COR-L47 (cell line): Measurements from ENCODE around the gene S1PR5.
"Not testable (repeated sequence)": the region's sequence is repeated elsewhere in the genome, so short reads cannot be mapped to it uniquely, and the experiment has no call there.

Experiments used
- DNase-seq: peaks from one replicate; lab custom pipeline; 2025; lab: John Stamatoyannopoulos, UW

The S1PR5 gene, protein sequence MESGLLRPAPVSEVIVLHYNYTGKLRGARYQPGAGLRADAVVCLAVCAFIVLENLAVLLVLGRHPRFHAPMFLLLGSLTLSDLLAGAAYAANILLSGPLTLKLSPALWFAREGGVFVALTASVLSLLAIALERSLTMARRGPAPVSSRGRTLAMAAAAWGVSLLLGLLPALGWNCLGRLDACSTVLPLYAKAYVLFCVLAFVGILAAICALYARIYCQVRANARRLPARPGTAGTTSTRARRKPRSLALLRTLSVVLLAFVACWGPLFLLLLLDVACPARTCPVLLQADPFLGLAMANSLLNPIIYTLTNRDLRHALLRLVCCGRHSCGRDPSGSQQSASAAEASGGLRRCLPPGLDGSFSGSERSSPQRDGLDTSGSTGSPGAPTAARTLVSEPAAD

DNA sequence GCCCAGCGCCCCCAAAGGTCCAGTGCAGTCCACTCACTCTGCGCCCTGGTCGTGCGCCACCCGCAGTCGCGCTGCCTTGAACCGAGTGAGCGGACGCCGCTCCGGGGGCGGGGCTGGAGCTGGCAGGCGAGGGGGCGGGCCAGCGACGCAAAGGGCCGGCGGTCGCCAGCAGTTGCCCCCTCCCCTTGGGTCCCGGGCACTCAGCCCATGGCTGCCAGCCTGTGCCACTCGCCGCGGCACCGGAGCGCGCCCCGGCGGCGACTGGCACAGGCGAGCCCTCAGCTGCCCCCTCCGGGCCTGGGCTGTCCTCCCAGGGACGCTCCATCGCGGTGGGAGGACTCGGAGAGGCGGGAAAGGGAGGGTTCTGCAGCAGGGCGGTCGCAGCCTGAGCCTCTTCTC is at the start of gene S1PR5:
S1PR5 (minus strand) TSS at position 87 of the 399 bp plus-strand sequence. CDS start 2,436 bp downstream, outside the sequence.
- DNase-seq = peak; percentile 25

DNA sequence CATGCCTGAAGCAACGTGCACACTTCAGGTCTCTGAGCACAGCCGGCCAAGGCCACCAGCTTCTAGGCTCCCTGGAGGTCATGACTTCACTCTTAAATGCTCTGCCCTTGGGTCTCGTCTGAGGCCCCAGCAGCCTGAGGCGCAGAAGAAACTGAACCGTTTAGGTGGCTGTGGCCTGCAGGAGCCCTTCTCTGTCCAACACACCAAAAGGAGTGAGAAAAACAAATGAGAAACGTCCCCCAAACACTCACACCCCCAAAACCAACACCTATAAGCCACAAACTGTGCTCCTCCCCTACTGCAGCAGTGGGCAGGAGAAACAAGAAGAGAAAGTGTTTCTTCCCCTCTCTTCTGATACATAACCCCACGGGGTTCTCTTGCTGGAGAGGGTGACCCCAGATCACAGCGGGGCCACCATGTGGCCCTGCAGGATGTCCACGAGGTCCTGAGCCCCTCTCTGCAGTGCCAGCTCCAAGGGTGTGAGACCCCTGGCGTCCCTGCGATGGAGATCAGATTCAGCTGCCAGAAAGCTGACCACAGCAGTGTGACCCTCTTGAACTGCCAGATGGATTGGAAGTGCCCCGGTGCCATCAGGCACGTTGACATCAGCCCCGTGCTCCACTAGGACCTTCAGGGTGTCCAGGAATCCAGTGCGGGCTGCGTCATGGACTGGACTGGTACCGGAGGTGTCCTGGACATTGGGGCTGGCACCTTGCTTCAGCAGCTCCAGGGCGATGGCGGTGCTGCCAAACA is 49.6 kb upstream of the S1PR5 start:
- DNase-seq = no peak

DNA sequence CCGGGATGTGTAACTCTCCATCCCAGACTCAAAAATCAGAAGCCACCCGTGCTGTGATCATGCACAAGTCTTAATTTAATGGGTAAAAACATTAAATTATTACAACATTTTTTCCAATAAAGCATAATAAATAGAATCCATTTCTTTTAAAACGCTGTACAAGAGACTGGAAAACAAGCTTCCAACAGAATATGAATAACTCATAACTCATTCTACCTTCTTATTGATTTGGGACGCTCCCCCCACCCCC is 49.1 kb upstream of the S1PR5 start:
- DNase-seq = no peak

DNA sequence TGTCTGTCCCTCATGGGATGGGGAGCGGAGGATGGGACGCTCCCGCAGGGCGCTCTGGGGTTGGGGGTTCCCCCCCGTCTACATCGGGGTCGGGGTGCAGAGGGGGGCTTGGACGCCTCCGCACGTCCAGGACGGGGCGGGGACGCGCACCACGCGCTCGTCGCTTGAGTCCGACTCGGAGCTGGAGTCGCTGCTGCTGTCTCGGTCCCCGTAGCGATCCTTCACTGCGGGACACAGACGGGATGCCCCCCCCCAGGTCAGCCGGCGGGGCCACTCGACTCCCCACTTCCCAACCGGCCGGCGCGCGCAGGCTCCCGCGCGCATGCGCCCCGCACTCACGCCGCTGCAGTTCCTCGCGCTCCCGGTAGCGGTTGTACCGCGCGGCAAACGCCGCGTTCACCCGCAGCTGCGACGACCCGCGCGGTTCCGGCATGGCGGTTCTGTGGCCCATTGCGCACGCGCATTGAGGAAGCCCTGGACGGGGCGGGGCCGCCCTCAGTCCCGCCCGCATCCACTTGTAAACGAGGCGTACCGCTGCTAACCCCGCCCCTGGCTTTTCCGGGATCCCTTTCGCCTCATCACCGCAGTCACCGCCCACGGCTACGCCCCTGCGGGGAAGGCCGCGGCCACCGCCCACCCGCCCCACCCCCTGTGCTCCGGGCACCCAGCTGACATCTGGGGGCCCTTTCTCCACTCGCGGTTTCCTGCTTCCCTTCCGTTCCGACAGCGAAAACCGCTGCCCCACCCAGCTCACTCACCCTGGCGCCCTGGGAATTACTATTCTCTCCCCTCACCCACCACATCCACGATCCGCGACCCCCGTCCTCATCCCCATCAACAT is 48.5 kb upstream of the S1PR5 start, which contains the start of gene KRI1:
KRI1 (minus strand) TSS at position 444 of the 841 bp plus-strand sequence; CDS start at position 433, 11 bp downstream.
- peak; percentile 97 for DNase-seq

DNA sequence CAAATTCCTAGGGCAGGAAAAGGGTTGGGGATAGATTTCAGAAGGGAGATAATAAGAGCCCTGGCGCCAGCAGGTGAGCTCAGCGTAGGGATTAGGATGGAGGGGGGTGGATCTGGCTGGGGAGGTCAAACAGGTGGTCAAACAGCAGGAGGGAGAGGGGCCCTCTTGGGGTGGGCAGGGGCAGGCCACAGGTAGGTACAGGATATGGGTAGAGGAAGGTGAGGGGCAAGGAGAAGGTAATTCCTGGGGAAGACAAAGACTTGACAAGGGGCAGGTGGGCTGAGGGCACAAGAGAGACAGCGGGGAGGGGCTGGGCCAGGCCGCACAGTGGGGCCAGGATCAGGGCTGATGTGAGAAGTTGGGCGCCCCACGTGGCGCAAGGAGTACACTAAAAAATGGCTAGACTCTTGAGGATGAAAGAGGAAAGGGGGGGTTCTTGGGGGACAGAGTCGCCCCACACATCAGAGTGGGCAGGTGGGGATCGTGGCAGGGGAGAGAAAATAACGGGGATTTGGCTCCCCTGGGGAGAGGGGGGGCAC is 47.9 kb upstream of the S1PR5 start:
- DNase-seq = peak; percentile 39

DNA sequence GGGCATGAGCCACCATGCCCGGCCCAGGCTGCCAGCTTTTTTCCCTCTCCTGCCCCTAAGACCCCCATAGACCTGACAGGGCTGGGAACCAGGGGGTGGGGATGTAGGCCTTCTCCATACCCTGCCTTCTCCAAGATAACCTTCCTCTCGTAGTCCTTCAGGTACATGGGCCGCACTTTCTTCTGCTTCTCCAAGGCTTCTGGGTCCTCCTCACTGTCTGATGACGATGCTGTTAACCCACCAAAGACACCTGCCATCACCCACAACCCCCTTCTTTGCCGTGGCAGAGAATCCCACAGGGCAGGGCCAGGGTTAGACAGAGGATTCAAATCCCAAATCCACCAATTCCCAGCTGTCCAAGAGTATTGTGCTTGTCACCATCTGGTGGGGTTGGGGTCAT is 45.4 kb upstream of the S1PR5 start:
- no peak for DNase-seq

DNA sequence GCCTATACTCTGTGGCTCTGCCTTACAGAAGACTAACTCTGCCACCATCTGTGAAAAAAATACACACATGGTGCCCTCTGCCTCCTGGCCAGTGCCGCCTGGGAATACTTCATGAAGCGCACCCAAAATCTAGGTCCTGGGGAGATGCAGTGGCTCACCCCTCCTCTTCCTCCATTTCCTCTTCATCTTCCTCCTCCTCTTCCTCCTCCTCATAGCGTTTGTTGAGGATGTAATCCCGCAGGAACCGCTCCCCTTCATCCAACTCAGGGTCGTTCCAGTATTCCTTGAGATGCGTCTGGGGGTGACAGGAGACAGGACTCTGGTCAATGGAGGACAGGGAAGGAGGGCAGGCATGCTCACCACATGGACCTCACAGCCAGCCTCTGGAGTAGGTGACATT is 42.9 kb upstream of the S1PR5 start:
- DNase-seq = no peak

DNA sequence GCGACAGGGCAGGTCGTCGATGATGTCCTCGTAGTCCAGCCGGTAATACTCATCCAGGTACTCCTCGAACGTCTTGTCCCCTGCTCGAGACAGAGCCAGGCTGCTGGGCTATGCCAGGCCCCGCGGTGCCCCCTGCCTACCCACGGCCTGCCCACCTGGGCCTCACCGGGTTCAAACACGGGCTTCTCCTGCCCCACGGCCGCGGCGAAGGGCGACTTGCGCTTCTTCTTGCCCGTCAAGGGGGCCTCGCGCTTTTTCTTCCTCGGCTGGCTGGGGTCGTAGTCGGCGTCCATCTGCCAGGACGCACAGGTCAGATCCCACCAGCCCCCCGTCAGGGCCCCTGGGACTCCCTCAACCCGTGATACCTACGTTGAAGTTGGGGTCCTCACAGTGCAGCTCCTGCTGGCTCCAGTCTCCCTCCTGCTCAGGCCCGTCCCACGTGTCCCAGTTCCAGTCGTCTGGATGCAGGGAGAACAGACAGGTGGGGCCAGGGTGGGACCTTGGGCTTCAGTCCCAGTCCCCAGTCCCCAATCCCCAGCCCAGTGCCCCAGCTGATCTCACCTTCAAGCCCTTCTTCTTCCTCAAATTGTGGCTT is 40.5 kb upstream of the S1PR5 start:
- DNase-seq = no peak

DNA sequence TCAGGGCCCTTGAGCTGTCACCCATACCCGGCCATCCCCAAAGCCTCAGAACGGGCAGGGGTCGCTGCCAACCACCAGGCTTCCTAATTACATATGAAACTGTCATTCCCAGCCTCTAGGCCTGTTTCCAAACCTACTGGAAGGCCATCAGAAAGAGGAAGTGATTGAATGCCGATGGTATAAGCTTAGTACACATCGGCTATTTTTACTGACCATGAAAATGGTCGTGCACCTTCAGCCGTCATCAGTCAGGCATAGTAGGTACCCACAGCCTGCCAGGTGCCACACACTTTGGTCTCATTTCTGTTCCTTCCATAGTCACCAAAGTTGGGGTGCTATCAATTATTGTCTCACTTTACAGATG is 38.3 kb upstream of the S1PR5 start:
- DNase-seq = no peak

DNA sequence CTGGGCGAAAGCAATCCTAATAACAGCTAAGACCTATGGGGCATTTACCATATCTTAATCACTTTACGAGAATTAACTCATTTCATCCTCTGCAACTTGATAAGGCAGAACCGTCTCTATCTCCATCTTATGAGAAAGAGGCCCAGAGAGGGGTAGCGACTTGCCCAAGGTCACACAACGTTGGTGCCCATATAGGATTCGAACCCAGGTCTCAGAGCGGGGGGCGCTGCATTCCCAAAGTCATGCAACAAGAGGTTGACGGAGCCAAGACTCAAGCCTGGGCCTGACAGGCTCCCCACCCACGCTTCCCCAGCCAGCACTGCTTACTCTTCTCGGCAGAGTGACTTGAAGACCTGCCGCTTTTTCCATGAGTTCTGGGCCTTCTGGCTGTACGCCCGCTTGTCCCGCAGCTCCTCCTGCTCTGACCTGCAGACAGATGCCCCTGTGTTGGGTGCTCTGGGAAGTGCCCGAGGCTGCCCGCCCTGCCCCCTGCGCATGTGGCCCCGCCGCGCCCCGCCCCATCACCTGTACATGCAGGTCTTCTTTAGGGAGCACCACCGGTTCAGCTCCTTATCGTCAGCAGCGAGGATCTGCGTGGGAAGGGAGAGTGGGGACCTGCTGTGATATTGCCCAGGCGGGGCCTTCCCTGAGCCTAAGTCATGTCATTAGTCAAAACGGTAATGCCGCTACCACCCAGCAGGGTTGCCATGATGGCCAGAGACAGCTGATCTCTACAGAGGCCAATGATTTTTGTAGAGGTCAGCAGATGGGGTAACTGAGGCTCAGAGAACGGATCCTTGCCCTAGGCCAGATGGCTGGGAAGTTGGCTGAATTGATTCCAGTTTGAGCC is 37.7 kb upstream of the S1PR5 start:
- DNase-seq = no peak

DNA sequence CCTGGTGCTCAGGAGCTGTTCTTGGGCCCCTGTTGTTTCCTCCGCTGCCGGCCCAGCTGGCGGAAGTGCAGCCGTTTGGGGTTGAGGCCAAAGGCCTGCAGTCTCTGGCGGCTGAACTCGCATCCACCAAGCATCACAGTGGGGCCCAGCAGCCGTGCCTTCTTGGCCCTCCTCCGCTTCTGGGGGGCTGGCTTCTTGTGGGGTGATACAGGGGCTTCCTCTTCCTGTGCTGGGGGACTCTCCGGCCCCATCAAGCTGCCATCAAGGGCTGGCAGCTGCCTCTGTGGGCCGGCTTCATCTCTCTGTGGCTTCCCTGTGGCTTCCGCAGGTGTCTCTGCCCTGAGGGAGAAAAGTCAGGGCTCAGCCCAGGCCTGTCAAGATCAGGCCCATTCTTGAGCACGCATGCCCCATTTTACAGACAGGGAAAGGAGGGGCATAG is 36.7 kb upstream of the S1PR5 start:
- no peak for DNase-seq

DNA sequence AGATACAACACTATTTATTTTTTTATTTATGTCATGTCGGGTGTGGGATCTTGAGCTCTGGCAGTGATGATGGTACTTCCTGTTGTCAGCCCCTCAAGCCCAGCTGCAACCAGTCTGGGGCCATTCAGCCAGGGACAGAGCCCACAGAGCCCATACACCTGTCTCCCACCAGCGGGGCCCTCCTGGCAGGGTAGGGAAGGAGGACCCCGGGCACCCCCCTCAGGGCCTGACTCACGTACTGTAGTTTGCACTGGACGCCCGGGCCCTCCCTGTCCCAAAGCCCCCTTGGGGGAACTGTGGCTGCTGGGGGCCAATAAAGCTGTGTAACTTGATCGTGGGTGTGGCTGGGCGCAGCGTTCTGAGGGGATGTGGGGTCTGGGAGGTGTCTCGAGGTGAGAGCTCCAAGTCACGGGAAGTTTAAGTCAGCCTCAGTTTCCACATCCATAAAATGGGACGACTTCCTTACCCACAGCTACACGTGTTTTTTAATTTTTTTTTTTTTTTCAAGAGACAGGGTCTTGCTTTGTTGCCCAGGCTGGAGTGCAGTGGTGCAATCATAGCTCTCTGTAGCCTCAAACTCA is 35.9 kb upstream of the S1PR5 start:
- DNase-seq = no peak

DNA sequence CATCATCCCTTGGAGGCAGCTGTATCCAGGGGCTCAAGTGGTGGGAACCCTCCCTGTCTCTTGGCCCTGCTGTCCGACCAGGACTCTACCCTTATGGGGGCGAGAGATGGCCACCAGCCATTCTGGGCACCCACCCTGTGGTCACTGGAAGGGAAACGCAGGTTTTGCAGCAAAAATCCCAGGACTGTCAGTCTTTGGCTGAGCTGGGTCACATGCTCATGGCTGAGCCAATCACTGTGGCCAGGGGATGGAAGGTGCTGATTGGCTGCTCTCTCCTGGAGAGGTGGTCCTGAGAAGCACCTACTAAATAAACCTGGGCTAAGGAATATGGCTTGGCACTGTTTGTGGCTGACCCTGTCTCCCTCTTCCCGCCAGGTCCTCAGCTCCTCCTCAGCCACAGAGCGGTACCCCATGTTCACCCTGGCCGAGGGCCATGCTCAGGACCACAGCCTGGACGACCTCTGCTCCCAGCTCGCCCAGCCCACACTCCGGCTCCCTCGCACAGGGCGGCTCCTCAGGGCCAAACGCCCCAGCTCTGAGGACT is 35.3 kb upstream of the S1PR5 start:
- no peak for DNase-seq

DNA sequence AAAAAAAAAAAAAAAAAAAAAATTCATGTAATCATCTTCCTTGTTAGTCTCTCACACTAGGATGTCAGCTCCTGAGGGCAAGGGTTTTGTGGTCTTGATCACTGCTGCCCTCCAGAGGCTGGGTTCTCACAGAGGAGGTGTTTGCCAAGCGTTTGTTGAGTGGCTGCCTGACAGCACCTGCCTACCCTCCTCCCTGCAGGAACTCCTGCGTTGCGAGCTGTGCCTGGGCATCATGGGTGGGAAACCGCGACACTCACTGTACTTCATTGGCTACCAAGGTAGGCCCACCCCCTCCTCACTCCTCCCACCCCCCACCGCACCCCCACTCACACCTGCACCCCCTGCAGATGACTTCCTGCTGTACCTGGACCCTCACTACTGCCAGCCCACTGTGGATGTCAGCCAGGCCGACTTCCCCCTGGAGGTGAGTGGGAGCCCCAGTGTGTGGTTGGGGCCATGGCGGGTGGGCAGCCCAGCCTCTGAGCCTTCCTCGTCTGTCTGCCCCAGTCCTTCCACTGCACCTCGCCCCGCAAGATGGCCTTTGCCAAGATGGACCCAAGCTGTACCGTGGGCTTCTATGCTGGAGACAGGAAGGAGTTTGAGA is 34.6 kb upstream of the S1PR5 start:
- DNase-seq = no peak

DNA sequence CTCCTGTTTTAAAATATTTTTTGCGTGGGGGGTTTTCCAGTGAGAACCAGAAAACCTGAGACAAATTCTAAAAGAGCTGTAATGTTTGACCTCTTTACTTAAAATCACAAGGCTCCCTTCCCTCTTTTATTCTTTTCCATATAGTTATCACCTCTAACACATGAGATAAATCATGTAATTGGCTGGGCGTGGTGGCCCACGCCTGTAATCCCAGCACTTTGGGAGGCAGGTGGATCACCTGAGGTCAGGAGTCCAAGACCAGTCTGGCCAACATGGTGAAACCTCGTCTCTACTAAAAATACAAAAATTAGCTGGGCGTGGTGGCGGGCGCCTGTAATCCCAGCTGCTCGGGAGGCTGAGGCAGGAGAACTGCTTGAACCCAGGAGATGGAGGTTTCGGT is 33.8 kb upstream of the S1PR5 start:
- DNase-seq = not testable (repeated sequence)

DNA sequence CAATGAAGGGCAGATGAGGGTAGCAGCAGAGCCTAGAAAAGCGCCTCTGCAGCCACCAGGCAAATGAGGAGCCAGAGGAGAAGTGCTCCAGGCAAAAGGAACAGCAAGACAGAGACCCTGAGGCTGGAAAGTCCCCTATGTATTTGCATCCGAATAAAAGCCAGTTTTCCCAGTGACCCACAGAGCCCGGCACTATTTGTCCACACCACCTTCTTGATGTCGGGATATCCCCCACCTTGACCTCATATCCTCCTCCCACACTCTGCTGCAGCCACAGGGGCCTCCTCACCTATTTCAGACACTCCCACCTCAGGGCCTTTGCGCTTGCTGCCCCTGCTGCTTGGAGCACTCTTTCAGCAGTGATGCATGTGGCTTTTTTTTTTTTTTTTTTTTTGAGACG is 33.1 kb upstream of the S1PR5 start:
- DNase-seq = no peak

DNA sequence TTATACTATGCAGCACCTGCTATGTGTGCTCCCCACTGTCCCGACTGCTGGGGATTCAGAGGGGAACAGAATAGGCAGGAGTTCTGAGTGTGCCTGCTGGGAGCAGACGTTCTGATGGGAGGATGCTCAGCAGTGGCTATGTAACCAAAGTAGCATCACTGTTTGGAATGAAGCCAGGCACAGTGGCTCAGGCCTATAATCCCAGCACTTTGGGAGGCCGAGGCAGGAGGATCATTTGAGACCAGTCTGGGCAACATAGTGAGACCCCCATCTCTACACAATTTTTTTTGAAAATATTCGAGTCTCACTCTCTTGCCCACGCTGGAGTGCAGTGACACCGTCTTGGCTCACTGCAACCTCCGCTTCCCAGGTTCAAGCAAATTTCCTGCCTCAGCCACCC is 32.5 kb upstream of the S1PR5 start:
- DNase-seq = no peak

DNA sequence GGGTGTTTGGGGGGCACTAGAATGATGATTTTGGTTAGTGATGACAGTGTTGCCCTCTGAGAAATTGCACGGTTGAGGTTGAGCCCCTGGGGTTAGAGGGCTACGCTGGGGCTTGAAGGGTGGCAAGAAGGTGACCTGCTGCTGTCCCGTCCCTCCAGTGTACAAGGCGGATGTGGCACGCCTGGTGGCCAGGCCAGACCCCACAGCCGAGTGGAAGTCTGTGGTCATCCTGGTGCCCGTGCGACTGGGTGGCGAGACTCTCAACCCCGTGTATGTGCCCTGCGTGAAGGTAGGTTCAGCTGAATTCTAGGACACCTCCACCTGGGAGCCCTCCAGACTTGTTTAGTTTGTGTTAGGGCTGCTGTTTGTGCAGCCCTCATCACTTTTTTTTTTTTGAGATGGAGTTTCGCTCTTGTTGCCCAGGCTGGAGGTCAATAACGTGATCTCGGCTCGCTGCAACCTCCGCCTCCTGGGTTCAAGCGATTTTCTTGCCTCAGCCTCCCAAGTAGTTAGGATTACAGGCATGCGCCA is 31.6 kb upstream of the S1PR5 start:
- DNase-seq = no peak

DNA sequence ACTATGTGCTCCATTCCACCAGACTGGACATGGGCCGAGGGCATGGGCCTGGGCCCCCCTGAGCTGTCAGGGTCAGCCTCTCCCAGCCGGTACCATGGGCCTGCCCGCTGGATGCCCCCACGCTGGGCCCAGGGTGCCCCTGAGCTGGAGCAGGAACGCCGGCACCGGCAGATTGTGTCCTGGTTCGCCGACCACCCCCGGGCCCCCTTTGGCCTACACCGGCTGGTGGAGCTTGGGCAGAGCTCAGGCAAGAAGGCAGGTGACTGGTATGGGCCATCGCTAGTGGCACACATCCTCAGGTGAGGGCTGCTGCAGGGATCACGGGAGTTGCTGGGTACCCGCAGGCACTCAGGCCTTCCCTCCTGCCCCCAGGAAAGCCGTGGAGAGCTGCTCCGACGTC is 29.6 kb upstream of the S1PR5 start:
- no peak for DNase-seq

DNA sequence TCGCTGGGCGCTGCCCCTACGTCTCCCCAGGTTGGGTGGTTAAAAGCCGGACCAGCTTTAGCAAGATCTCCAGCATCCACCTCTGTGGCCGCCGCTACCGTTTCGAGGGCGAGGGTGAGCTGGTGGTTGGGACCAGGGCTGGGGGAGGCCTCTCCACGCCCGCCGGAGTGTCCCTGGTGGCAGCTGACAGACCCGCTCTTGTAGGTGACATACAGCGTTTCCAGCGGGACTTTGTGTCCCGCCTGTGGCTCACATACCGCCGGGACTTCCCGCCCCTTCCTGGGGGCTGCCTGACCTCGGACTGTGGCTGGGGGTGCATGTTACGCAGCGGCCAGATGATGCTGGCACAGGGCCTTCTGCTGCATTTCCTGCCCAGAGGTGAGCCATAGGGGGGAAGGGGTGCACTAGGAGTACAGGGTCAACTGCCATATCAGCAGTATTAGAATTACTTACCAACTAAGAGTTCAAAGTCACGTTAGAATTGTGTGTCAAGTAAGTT is 27.6 kb upstream of the S1PR5 start:
- DNase-seq = no peak
